ENCODE data around the gene SLC39A2.

- TF ChIP-seq CTCF (IDR thresholded peaks at IDR 0.05) (no peak), POLR2A (IDR thresholded peaks at IDR 0.05) (no peak)
These were observed 30.8 kb downstream of the SLC39A2 start, which contains the start of gene TPPP2 for GRCh38 chr14:21029917-21030316.
